Ovary (tissue), 9 donors: Measurements from ENCODE around the gene KIF26A. TPM values are rescaled to one million over a fixed set of nuclear protein-coding genes. Genes with fewer than 3 reads are reported as not detected.

Experiments used
- DNase-seq, 5 donors: peaks; one replicate each; pipeline ENCODE4 v3.0.0-alpha.2; 2019 to 2020
- H3K27ac ChIP-seq, 2 donors: fragments of 200-600 bp; one replicate each; pipeline versions ENCODE4 v1.5.1 to v1.8.0; 2019 to 2022
- H3K27me3 ChIP-seq: fragments of 200-600 bp; one replicate; pipeline ENCODE4 v1.8.0; 2022
- H3K36me3 ChIP-seq: fragments of 200-600 bp; sonication (generic); one replicate; pipeline ENCODE4 v1.5.1; 2019
- H3K4me1 ChIP-seq: one replicate; pipeline ENCODE4 v1.8.1; 2013; ENCODE audit warnings: mild to moderate bottlenecking, moderate library complexity; ENCODE audit not compliant: insufficient read depth
- H3K4me3 ChIP-seq: fragments of 200-600 bp; sonication (generic); one replicate; pipeline ENCODE4 v1.5.1; 2017
- H3K9me3 ChIP-seq, 2 donors: fragments of 200-600 bp in 1 of 2; sonication (generic) in 1 of 2; one replicate each; pipeline versions ENCODE4 v1.5.1 to v1.8.1; 2013 to 2019; ENCODE audit warnings: mild to moderate bottlenecking in 1 of 2, moderate library complexity in 1 of 2
- CTCF ChIP-seq, 3 donors: fragments of 450-650 bp in 2 of 3; fragments of 200-600 bp in 1 of 3; IDR thresholded peaks; one replicate each; pipeline versions ENCODE4 v1.5.1 to v1.8.0; 2016 to 2022; ENCODE audit warnings: antibody characterized with exemption in 3 of 3, mild to moderate bottlenecking in 1 of 3
- EP300 ChIP-seq: sonication (generic); formaldehyde crosslinking; IDR thresholded peaks from one replicate; pipeline ENCODE4 v1.6.1; 2017; ENCODE audit warnings: antibody characterized with exemption
- POLR2A ChIP-seq: fragments of 450-650 bp; IDR thresholded peaks from one replicate; pipeline ENCODE4 v1.6.1; 2017; ENCODE audit warnings: antibody characterized with exemption, mild to moderate bottlenecking, moderate library complexity
- WGBS, 3 donors: extraction: QIAGEN DNeasy Blood & Tissue Kit in 1 of 3; methylation state at CpG; one replicate each; pipeline versions ENCODE4 v1.1.5 to v1.1.7; 2013 to 2017; 5-methylcytosine and 5-hydroxymethylcytosine counted together
- intact Hi-C, 4 donors: fragments of 100-400 bp; cut with DNase I; formaldehyde crosslinking; loops; one replicate each; pipeline versions ENCODE4 v1.11.0 to v1.15.1; 2022 to 2023
- polyA plus RNA-seq, 2 donors: library from polyadenylated mRNA; stranded (reverse); fragments of 200-250 nt in 1 of 2; fragments of 350-450 nt in 1 of 2; fragmentation: Illumina TruSeq in 1 of 2; extraction: RNeasy Lipid Tissue Mini Kit (QIAGEN cat#74804) in 1 of 2; gene quantifications; one replicate each; pipeline ENCODE4 v1.2.3, GENCODE V29; 2013 to 2014
- total RNA-seq, 7 donors: library from RNA; depleted of rRNA in 2 of 7; stranded (reverse); fragments of >200 nt in 2 of 7; fragmentation: NEBNext Ultra II Directional in 3 of 7; extraction: Animal tissue kit (Norgen Biotek cat#: 25700) in 3 of 7; gene quantifications; one replicate each; pipeline versions ENCODE4 v1.1.0 to v1.2.4, GENCODE V29; 2016 to 2023
- donor health status: DM: no; HTN: no; CAD: no; lungs with moderate emphysema.
- donor health status: DM: no; HTN: no; CAD: no.
- donor health status: Bipolar disorder and iron deficiency.
- donor health status: DM: yes; HTN: yes; CAD: no.
- donor health status: DM: no; HTN: no; CAD: no.
- donor health status: DM: yes; HTN: yes; CAD: no.

KIF26A gene
- total and polyA plus RNA-seq, 9 donors: 0.32 to 16.8 (median 5.8) TPM

- intact Hi-C loops: no loop called here
- TF ChIP-seq EP300: no peak
- TF ChIP-seq CTCF (IDR thresholded peaks at IDR 0.05): peak; percentile 56 to 79 (median 78)
- H3K36me3 ChIP-seq: no peaks in the 10 kb centered on the region
- 46 to 56% (median 56%) methylated on average over 30 to 35 of the region's 35 CpGs for WGBS, 3 donors
- peaks cover 8% of the 10 kb centered on the region for H3K4me1 ChIP-seq
- no peak overlapping the region for H3K4me3 ChIP-seq
- no peaks in the 10 kb centered on the region for H3K27me3 ChIP-seq
- DNase-seq: peak in 4 of 5 donors; percentile 66 to 80 (median 74)
- H3K9me3 ChIP-seq: no peaks in the 10 kb centered on the region
- H3K27ac ChIP-seq: no peak overlapping the region
These were observed 43.5 kb upstream of the KIF26A start for GRCh38 chr14:104094709-104095425.

GRCh38 chr14:104095426-104096310, 42.7 kb upstream of the KIF26A start:
- no peaks in the 10 kb centered on the region for H3K27me3 ChIP-seq
- TF ChIP-seq EP300 (no peak), CTCF (IDR thresholded peaks at IDR 0.05) (no peak), POLR2A (no peak)
- H3K4me1 ChIP-seq: peaks cover 8% of the 10 kb centered on the region
- no peak overlapping the region for H3K27ac ChIP-seq
- intact Hi-C loops: no loop called here
- 91 to 93% (median 91%) methylated on average over 23 to 31 of the region's 31 CpGs for WGBS, 3 donors
- DNase-seq: peak in 1 of 5 donors; percentile 20
- H3K4me3 ChIP-seq: no peak overlapping the region
- H3K36me3 ChIP-seq: no peaks in the 10 kb centered on the region
- no peaks in the 10 kb centered on the region for H3K9me3 ChIP-seq

- Histone ChIP-seq H3K36me3 (no peaks in the 10 kb centered on the region), H3K9me3 (no peaks in the 10 kb centered on the region), H3K4me3 (no peak overlapping the region), H3K27ac (no peak overlapping the region), H3K4me1 (peaks cover 5% of the 10 kb centered on the region), H3K27me3 (no peaks in the 10 kb centered on the region)
- TF ChIP-seq EP300 (no peak), POLR2A (no peak), CTCF (IDR thresholded peaks at IDR 0.05) (no peak)
- intact Hi-C loops: no loop called here
- 72 to 84% (median 74%) methylated on average over 11 to 14 of the region's 14 CpGs for WGBS, 3 donors
- DNase-seq: peak in 1 of 5 donors; percentile 15
These were observed 42.1 kb upstream of the KIF26A start for GRCh38 chr14:104096318-104096717.

- 81 to 85% (median 82%) methylated on average over 25 of the region's 25 CpGs for WGBS, 3 donors
- TF ChIP-seq CTCF (IDR thresholded peaks at IDR 0.05) (no peak), POLR2A (no peak), EP300 (no peak)
These were observed 41.4 kb upstream of the KIF26A start for GRCh38 chr14:104096751-104097700.

More at GRCh38 chr14:104096751-104097700, 41.4 kb upstream of the KIF26A start:
- Histone ChIP-seq H3K36me3 (no peaks in the 10 kb centered on the region), H3K9me3 (no peaks in the 10 kb centered on the region), H3K4me3 (no peak overlapping the region), H3K27me3 (no peaks in the 10 kb centered on the region), H3K4me1 (no peaks in the 10 kb centered on the region), H3K27ac (no peak overlapping the region)
- intact Hi-C loops: no loop called here
- DNase-seq: peak in 1 of 5 donors; percentile 17
